ENCODE measurements around the gene NTRK2.

DNA sequence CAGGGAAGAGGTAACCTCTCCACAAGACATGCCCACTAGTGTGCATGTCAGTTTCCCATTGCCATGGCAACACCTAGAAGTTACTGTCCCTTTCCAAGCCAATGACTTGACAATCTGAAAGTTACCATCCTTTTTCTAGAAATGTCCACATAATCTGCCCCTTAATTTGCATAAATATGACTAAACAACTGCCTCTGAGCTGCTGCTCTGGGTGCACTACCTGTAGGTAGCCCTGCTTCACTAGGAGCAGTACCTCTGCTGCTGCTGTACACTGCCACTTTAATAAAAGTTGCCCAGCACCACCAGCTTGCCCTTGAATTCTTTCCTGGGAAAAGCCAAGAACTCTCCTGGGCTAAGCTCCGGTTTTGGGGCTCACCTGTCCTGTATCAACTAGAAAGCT is 392.4 kb downstream of the NTRK2 start:
- TF ChIP-seq EZH2phosphoT487 (IDR thresholded peaks at IDR 0.05; ENCODE audit: borderline replicate concordance, low read length): no peak
- TF ChIP-seq, protein P1, sequence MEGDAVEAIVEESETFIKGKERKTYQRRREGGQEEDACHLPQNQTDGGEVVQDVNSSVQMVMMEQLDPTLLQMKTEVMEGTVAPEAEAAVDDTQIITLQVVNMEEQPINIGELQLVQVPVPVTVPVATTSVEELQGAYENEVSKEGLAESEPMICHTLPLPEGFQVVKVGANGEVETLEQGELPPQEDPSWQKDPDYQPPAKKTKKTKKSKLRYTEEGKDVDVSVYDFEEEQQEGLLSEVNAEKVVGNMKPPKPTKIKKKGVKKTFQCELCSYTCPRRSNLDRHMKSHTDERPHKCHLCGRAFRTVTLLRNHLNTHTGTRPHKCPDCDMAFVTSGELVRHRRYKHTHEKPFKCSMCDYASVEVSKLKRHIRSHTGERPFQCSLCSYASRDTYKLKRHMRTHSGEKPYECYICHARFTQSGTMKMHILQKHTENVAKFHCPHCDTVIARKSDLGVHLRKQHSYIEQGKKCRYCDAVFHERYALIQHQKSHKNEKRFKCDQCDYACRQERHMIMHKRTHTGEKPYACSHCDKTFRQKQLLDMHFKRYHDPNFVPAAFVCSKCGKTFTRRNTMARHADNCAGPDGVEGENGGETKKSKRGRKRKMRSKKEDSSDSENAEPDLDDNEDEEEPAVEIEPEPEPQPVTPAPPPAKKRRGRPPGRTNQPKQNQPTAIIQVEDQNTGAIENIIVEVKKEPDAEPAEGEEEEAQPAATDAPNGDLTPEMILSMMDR (IDR thresholded peaks at IDR 0.05; ENCODE audit: low read depth, low read length, poor library complexity, severe bottlenecking): no peak
